Measurements from ENCODE around the gene PTPN14. TPM values are rescaled to one million over a fixed set of nuclear protein-coding genes. Genes with fewer than 3 reads are reported as not detected.

The PTPN14 gene
- polyA plus RNA-seq, 1 donor from 2014 or later: 0.07 TPM

DNA sequence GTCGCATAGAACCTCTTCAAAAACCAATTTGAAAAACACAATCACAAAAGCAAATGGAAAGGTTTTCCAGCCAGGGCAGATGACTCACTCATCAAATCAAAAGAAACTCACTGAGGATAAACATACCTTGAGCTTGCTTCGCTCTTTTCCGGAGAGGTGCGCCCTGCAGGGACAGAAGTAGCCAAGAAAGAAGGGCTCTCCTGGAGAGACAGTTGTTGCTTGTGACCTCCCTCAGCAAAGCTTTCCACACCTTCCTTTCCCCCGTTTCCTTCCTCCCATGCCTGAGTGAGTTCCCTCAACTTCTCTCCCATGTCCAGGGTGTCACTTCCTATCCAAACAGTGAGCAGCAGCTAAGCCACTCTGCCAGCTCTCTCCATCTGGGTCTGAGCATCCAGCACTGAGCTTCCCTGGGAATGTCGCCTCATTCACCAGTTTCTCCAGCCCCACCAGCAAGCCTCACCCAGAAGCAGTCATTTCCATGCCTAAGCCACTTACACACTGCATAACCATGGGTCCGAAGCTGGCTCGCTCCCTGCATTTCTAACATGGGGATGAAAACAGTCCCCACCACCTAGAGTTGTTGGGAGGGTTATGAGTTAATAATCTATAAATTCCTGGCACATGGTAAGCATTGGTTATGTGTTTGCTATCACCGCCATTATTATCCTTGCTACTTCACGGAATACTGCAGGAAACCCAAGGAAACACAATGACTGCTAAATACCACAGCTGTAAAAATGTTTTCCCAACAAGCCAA lies 75.0 kb downstream of the PTPN14 start:
- no peaks in the 10 kb centered on the region for H3F3A ChIP-seq (ENCODE audit: insufficient read depth, low read length, poor library complexity, severe bottlenecking)
- no peaks in the 10 kb centered on the region for H4K20me1 ChIP-seq (ENCODE audit: insufficient read depth)
- TF ChIP-seq TAF1 (IDR thresholded peaks at IDR 0.05; ENCODE audit: low read depth) (no peak), RAD21 (conservative IDR thresholded peaks at IDR 0.05) (no peak), EZH2 (IDR thresholded peaks at IDR 0.05; ENCODE audit: borderline replicate concordance, insufficient read depth, low read length, poor library complexity, severe bottlenecking) (no peak), EP300 (conservative IDR thresholded peaks at IDR 0.05; ENCODE audit: poor library complexity, severe bottlenecking) (no peak), SMC3 (conservative IDR thresholded peaks at IDR 0.05; ENCODE audit: poor library complexity) (no peak), POLR2AphosphoS5 (IDR thresholded peaks at IDR 0.05) (no peak), MXI1 (conservative IDR thresholded peaks at IDR 0.05; ENCODE audit: poor library complexity, severe bottlenecking) (no peak)
- TF ChIP-seq, protein P1, sequence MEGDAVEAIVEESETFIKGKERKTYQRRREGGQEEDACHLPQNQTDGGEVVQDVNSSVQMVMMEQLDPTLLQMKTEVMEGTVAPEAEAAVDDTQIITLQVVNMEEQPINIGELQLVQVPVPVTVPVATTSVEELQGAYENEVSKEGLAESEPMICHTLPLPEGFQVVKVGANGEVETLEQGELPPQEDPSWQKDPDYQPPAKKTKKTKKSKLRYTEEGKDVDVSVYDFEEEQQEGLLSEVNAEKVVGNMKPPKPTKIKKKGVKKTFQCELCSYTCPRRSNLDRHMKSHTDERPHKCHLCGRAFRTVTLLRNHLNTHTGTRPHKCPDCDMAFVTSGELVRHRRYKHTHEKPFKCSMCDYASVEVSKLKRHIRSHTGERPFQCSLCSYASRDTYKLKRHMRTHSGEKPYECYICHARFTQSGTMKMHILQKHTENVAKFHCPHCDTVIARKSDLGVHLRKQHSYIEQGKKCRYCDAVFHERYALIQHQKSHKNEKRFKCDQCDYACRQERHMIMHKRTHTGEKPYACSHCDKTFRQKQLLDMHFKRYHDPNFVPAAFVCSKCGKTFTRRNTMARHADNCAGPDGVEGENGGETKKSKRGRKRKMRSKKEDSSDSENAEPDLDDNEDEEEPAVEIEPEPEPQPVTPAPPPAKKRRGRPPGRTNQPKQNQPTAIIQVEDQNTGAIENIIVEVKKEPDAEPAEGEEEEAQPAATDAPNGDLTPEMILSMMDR (IDR thresholded peaks at IDR 0.05; ENCODE audit: poor library complexity, severe bottlenecking): no peak
- TF ChIP-seq, protein P2, sequence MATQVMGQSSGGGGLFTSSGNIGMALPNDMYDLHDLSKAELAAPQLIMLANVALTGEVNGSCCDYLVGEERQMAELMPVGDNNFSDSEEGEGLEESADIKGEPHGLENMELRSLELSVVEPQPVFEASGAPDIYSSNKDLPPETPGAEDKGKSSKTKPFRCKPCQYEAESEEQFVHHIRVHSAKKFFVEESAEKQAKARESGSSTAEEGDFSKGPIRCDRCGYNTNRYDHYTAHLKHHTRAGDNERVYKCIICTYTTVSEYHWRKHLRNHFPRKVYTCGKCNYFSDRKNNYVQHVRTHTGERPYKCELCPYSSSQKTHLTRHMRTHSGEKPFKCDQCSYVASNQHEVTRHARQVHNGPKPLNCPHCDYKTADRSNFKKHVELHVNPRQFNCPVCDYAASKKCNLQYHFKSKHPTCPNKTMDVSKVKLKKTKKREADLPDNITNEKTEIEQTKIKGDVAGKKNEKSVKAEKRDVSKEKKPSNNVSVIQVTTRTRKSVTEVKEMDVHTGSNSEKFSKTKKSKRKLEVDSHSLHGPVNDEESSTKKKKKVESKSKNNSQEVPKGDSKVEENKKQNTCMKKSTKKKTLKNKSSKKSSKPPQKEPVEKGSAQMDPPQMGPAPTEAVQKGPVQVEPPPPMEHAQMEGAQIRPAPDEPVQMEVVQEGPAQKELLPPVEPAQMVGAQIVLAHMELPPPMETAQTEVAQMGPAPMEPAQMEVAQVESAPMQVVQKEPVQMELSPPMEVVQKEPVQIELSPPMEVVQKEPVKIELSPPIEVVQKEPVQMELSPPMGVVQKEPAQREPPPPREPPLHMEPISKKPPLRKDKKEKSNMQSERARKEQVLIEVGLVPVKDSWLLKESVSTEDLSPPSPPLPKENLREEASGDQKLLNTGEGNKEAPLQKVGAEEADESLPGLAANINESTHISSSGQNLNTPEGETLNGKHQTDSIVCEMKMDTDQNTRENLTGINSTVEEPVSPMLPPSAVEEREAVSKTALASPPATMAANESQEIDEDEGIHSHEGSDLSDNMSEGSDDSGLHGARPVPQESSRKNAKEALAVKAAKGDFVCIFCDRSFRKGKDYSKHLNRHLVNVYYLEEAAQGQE (IDR thresholded peaks at IDR 0.05; ENCODE audit: borderline replicate concordance): no peak
- H3K9me3 ChIP-seq (ENCODE audit: low read length): no peaks in the 10 kb centered on the region
- no peaks in the 10 kb centered on the region for H3K79me2 ChIP-seq (replicated peaks; ENCODE audit: insufficient read depth, low read length)
- H2AFZ ChIP-seq (ENCODE audit: low read depth, low read length): no peak overlapping the region
- H3K4me3 ChIP-seq (ENCODE audit: low read length): no peak overlapping the region
- H3K4me2 ChIP-seq (ENCODE audit: low read length): no peak overlapping the region
- H3K9ac ChIP-seq (ENCODE audit: low read length): no peak overlapping the region
- H3K27ac ChIP-seq (ENCODE audit: low read length): no peak overlapping the region
- no peaks in the 10 kb centered on the region for H3K36me3 ChIP-seq (ENCODE audit: insufficient read depth, low read length)
- no peaks in the 10 kb centered on the region for H3K27me3 ChIP-seq (ENCODE audit: insufficient read depth, low read depth, low read length)
- H3K9me2 ChIP-seq (ENCODE audit: insufficient read depth, low read length): no peaks in the 10 kb centered on the region

DNA sequence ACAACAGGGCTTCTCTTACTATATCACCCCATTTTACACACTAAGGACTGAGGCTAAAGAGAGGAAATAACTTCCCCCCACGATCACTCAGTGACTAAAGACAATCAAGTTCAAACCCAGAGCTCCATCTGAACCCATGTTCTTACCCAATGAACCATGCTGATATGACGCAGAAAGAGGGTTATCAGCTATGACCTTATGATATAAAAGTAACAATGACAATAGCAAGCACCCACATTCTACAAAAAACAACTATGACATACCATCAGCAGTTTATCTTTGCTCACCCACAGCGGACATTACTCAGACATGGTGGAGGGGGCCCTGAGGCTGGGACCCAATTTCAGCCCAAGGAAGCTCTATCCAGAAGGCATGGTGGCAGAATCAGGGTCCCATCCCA lies 75.7 kb downstream of the PTPN14 start:
- Histone ChIP-seq H3K27me3 (ENCODE audit: insufficient read depth, low read depth, low read length) (no peaks in the 10 kb centered on the region), H3K9ac (ENCODE audit: low read length) (no peak overlapping the region), H3K9me2 (ENCODE audit: insufficient read depth, low read length) (no peaks in the 10 kb centered on the region), H3K79me2 (replicated peaks; ENCODE audit: insufficient read depth, low read length) (no peaks in the 10 kb centered on the region), H3K4me2 (ENCODE audit: low read length) (no peak overlapping the region), H3K4me3 (ENCODE audit: low read length) (no peak overlapping the region), H3K9me3 (ENCODE audit: low read length) (no peaks in the 10 kb centered on the region), H3K36me3 (ENCODE audit: insufficient read depth, low read length) (no peaks in the 10 kb centered on the region), H2AFZ (ENCODE audit: low read depth, low read length) (no peak overlapping the region), H4K20me1 (ENCODE audit: insufficient read depth) (no peaks in the 10 kb centered on the region), H3F3A (ENCODE audit: insufficient read depth, low read length, poor library complexity, severe bottlenecking) (no peaks in the 10 kb centered on the region), H3K27ac (ENCODE audit: low read length) (no peak overlapping the region)
- TF ChIP-seq, protein P2 (IDR thresholded peaks at IDR 0.05; ENCODE audit: borderline replicate concordance): no peak

All from neural cell (in vitro differentiated cells).